Measurements from ENCODE around the gene TBC1D1.

The TBC1D1 gene

GRCh38 chr4:38111024-38111423 is 220.1 kb downstream of the TBC1D1 start:
- no peak overlapping the region for H3K27ac ChIP-seq
- TF ChIP-seq, protein P1, sequence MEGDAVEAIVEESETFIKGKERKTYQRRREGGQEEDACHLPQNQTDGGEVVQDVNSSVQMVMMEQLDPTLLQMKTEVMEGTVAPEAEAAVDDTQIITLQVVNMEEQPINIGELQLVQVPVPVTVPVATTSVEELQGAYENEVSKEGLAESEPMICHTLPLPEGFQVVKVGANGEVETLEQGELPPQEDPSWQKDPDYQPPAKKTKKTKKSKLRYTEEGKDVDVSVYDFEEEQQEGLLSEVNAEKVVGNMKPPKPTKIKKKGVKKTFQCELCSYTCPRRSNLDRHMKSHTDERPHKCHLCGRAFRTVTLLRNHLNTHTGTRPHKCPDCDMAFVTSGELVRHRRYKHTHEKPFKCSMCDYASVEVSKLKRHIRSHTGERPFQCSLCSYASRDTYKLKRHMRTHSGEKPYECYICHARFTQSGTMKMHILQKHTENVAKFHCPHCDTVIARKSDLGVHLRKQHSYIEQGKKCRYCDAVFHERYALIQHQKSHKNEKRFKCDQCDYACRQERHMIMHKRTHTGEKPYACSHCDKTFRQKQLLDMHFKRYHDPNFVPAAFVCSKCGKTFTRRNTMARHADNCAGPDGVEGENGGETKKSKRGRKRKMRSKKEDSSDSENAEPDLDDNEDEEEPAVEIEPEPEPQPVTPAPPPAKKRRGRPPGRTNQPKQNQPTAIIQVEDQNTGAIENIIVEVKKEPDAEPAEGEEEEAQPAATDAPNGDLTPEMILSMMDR (IDR thresholded peaks at IDR 0.05): no peak
- no peak overlapping the region for H3K4me3 ChIP-seq (ENCODE audit: low read depth in 1 of 2, low read length in 1 of 2)
- peaks cover 82% of the 10 kb centered on the region for H3K36me3 ChIP-seq
- H3K27me3 ChIP-seq: no peaks in the 10 kb centered on the region
- peaks cover 7 to 11% of the 10 kb centered on the region in 2 experiments for H3K4me1 ChIP-seq (ENCODE audit: control insufficient read depth in 1 of 2, insufficient read depth in 1 of 2, low read depth in 1 of 2, low read length in 1 of 2)
- H3K9me3 ChIP-seq: no peaks in the 10 kb centered on the region

DNA sequence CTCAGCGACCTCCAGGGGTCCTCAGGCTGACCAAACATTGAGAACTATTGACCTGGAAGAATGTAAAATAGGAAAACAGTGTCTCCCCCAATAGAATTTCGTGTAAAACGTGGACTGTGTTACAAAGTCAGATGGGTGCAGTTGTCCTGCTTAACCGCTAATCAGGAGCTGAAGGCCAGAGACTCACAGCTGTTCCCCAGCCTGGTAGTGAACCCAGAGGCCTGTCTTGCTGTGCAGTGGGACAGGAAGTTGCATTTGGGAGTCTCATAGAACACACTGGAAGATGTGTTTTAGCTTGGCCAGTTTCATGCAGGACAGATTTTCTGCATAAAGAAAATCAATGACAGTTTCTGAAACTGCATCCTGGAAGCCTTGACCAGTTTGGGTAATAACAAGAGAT is 220.8 kb downstream of the TBC1D1 start:
- H3K27me3 ChIP-seq: no peaks in the 10 kb centered on the region

DNA sequence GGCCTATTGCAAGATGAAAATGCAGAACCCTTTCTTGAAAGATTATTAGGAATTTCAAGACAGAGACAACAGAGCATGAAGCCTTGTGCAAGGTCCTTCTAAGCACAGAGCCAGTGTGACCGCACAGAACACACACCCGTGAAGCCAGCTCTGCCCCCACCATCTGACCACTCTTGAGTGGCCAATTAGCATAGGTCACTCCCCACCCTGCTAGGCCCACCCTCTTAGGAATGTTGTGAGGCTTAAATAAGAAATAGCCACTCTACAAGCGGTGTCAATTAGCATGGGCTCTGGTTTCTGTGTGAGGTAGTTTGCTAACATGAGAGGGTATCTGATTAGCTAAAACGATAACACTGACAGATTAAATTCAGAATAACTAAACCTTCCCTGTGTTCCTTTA is 222.2 kb downstream of the TBC1D1 start:
- peaks cover 82% of the 10 kb centered on the region for H3K36me3 ChIP-seq
- no peaks in the 10 kb centered on the region for H3K9me3 ChIP-seq
- TF ChIP-seq, protein P1 (IDR thresholded peaks at IDR 0.05): no peak
- H3K4me3 ChIP-seq (ENCODE audit: low read depth in 1 of 2, low read length in 1 of 2): no peak overlapping the region
- H3K27ac ChIP-seq: no peak overlapping the region
- H3K4me1 ChIP-seq (ENCODE audit: control insufficient read depth in 1 of 2, insufficient read depth in 1 of 2, low read depth in 1 of 2, low read length in 1 of 2): peaks cover 14 to 19% of the 10 kb centered on the region in 2 experiments
- H3K27me3 ChIP-seq: no peaks in the 10 kb centered on the region

More for the DNA sequence above, 220.8 kb downstream of the TBC1D1 start:
- Histone ChIP-seq H3K4me1 (ENCODE audit: control insufficient read depth in 1 of 2, insufficient read depth in 1 of 2, low read depth in 1 of 2, low read length in 1 of 2) (peaks cover 7 to 11% of the 10 kb centered on the region in 2 experiments), H3K27ac (no peak overlapping the region), H3K36me3 (peaks cover 82% of the 10 kb centered on the region), H3K4me3 (ENCODE audit: low read depth in 1 of 2, low read length in 1 of 2) (no peak overlapping the region), H3K9me3 (no peaks in the 10 kb centered on the region)
- TF ChIP-seq, protein P1 (IDR thresholded peaks at IDR 0.05): no peak

DNA sequence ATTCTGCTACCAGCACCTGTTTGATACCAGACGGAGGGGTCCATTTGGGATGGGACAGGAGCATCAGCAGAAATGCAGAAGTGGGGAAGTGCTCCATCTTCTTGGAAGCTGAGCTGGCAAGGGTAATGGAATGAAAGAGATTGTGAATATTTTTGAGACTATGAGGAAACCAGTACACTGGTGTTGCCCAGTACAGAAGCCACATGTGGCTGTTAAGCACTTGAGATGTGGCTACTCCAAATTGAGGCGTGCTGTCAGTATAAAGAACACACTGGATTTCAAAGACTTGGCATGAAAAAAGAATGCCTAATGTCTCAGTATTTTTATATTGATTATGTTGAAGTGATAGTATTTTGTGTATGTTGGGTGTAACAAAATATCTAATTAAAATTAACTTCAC is 222.7 kb downstream of the TBC1D1 start:
- H3K27me3 ChIP-seq: no peaks in the 10 kb centered on the region

GRCh38 chr4:38114386-38115150 is 223.7 kb downstream of the TBC1D1 start:
- Histone ChIP-seq H3K27ac (peak overlapping the region; percentile 53), H3K9me3 (no peaks in the 10 kb centered on the region), H3K36me3 (peaks cover 82% of the 10 kb centered on the region), H3K4me3 (ENCODE audit: low read depth in 1 of 2, low read length in 1 of 2) (no peak overlapping the region), H3K4me1 (ENCODE audit: control insufficient read depth in 1 of 2, insufficient read depth in 1 of 2, low read depth in 1 of 2, low read length in 1 of 2) (peaks cover 14 to 19% of the 10 kb centered on the region in 2 experiments), H3K27me3 (no peaks in the 10 kb centered on the region)
- TF ChIP-seq, protein P1 (IDR thresholded peaks at IDR 0.05): no peak

More for the DNA sequence above, 222.7 kb downstream of the TBC1D1 start:
- TF ChIP-seq, protein P1 (IDR thresholded peaks at IDR 0.05): no peak
- H3K27ac ChIP-seq: no peak overlapping the region
- H3K4me3 ChIP-seq (ENCODE audit: low read depth in 1 of 2, low read length in 1 of 2): no peak overlapping the region
- peaks cover 14 to 19% of the 10 kb centered on the region in 2 experiments for H3K4me1 ChIP-seq (ENCODE audit: control insufficient read depth in 1 of 2, insufficient read depth in 1 of 2, low read depth in 1 of 2, low read length in 1 of 2)
- no peaks in the 10 kb centered on the region for H3K9me3 ChIP-seq
- H3K36me3 ChIP-seq: peaks cover 82% of the 10 kb centered on the region
